ENCODE data around the gene PPDPF.
"Not testable (repeated sequence)": the region's sequence is repeated elsewhere in the genome, so short reads cannot be mapped to it uniquely, and the experiment has no call there.

GRCh38 chr20:63479695-63480419 lies 40.7 kb upstream of the PPDPF start:
- not testable (repeated sequence) for TF ChIP-seq CTCF, POLR2A (IDR thresholded peaks at IDR 0.05)

Data from uterus (tissue), 2 donors.